GM19452 (cell line): ENCODE results near the gene MEPE.
"Not testable (repeated sequence)": the region's sequence is repeated elsewhere in the genome, so short reads cannot be mapped to it uniquely, and the experiment has no call there.

Experiments
- ATAC-seq: cut with Tn5 transposase; IDR thresholded peaks from one replicate; pipeline ENCODE4 v1.9.1; 2021; ENCODE audit not compliant: unreplicated experiment

MEPE gene

DNA sequence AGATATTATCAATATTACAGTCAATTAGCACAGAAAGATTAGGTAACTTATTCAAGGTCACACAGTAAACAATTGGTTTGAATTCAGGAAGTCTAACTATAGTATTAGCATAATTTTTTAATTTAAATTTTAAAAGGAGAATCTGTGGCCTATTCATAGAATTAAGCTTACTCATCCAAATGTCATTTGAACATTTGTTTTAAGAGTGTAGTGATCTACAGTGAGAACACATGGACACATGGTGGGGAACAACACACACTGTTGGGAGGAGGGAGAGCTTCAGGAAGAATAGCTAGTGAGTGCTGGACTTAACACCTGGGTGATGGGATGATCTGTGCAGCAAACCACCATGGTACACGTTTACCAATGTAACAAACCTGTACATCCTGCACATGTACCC, 48.3 kb downstream of the MEPE start:
- ATAC-seq: no peak

DNA sequence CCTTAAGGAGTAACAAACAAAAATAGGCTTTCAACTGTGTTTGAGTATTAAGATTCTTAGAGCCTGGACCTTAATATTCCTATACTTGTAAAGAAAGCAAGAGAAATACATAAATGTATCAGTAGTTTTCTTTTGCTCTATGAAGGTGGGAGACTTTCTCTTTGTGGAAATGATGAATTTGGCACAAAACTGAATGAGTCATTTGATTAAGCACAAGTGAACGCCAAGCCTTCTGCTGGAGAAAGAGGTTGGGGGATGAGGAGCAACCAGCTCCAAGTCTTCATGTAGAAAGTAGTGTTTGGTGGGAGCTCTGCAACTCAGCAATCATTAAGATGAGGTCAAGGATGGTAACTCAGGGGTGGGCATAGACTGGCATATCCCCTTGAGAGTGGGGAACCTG, 49.6 kb downstream of the MEPE start:
- ATAC-seq: no peak

GRCh38 chr4:87882861-87883260, 50.1 kb downstream of the MEPE start:
- no peak for ATAC-seq

GRCh38 chr4:87884976-87885549, 52.3 kb downstream of the MEPE start:
- no peak for ATAC-seq

- no peak for ATAC-seq
These were observed 53.3 kb downstream of the MEPE start for GRCh38 chr4:87886083-87886482.

DNA sequence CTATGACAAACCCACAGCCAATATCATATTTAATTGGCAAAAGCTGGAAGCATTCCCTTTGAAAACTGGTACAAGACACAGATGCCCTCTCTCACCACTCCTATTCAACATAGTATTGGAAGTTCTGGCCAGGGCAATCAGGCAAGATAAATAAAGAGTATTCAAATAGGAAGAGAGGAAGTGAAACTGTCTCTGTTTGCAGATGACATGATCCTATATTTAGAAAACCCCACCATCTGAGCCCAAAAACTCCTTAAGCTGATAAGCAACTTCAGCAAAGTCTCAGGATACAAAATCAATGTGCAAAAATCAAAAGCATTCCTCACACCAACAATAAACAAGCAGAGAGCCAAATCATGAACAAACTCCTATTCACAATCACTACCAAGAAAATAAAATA, 58.0 kb downstream of the MEPE start:
- ATAC-seq: not testable (repeated sequence)

GRCh38 chr4:87895964-87896621, 63.3 kb downstream of the MEPE start:
- ATAC-seq: peak; percentile 55
